Central memory CD8-positive, alpha-beta T cell (primary cell): Measurements from ENCODE around the gene WDR1.

Source experiments
- ATAC-seq: fragments of 150-1000 bp; cut with Tn5 transposase; replicated peaks from 2 replicates; pipeline ENCODE4 v1.10.0; 2022; ENCODE audit warnings: mild to moderate bottlenecking, moderate FRiP score, moderate number of reproducible peaks; ENCODE audit not compliant: poor library complexity, severe bottlenecking; ENCODE audit errors: extremely low read depth
- DNase-seq, 2 donors: peaks; one replicate each; pipeline ENCODE4 v3.0.0; 2021; ENCODE audit warnings: low spot score in 2 of 2
- H3K27ac Mint-ChIP-seq: one replicate; pipeline ENCODE4 v1.8.0; 2022; ENCODE audit warnings: low read depth, mild to moderate bottlenecking, moderate library complexity, mixed read lengths
- H3K27me3 Mint-ChIP-seq: one replicate; pipeline ENCODE4 v1.8.0; 2022; ENCODE audit warnings: mixed read lengths
- H3K36me3 Mint-ChIP-seq: one replicate; pipeline ENCODE4 v1.8.0; 2022; ENCODE audit warnings: mild to moderate bottlenecking, moderate library complexity, mixed read lengths; ENCODE audit not compliant: insufficient read depth
- H3K4me1 Mint-ChIP-seq: one replicate; pipeline ENCODE4 v1.8.0; 2022; ENCODE audit warnings: mixed read lengths
- H3K4me3 Mint-ChIP-seq: one replicate; pipeline ENCODE4 v1.8.0; 2022; ENCODE audit warnings: mild to moderate bottlenecking, moderate library complexity, mixed read lengths
- H3K9me3 Mint-ChIP-seq: one replicate; pipeline ENCODE4 v1.8.0; 2022; ENCODE audit warnings: mixed read lengths

The WDR1 gene

GRCh38 chr4:10107111-10108091, 9.2 kb downstream of the WDR1 start:
- Mint-ChIP-seq H3K27me3 (no peaks in the 10 kb centered on the region), H3K27ac (peak overlapping the region; percentile 88), H3K36me3 (peaks cover 41% of the 10 kb centered on the region), H3K4me3 (peak overlapping the region; percentile 78), H3K9me3 (no peaks in the 10 kb centered on the region), H3K4me1 (peaks cover 97% of the 10 kb centered on the region)
- no peak for DNase-seq
- ATAC-seq = no peak

DNA sequence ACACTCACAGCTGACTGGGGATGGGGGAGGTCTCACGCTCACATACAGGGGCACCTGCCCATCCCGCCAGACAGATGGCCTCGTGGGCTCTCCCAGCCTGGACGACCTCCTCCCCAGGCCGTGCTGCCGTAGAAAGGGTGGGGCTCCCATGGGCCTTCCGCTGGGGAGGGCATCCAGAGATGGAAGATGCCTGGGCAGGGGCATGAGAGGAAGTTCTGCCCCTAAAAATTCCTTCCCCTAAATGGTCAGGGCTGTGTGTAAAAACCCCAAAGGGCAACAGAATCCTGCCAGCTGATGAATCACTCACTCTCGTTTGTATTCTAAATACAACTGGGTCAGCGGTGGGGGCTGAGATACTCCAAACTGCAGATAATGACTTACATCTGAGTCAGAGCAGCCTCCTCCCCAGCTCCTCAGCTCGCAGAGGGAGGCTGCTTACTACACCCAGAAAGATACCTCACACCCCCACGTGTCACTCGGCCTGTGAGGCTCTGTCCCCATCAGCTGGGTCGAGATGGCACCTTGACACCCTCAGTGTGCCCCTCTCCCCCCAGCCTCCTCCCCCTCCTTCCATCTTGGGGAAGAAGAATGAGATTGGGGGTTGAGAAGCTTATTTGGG, 10.1 kb downstream of the WDR1 start:
- Mint-ChIP-seq H3K9me3 (no peaks in the 10 kb centered on the region), H3K4me1 (peaks cover 97% of the 10 kb centered on the region), H3K27ac (peak overlapping the region; percentile 88), H3K36me3 (peaks cover 37% of the 10 kb centered on the region), H3K4me3 (peak overlapping the region; percentile 78), H3K27me3 (no peaks in the 10 kb centered on the region)
- DNase-seq = peak in 1 of 2 donors; percentile 36
- peak; percentile 79 for ATAC-seq

- Mint-ChIP-seq H3K9me3 (no peaks in the 10 kb centered on the region), H3K27ac (peak overlapping the region; percentile 88), H3K27me3 (no peaks in the 10 kb centered on the region), H3K4me1 (peaks cover 97% of the 10 kb centered on the region), H3K4me3 (peak overlapping the region; percentile 78), H3K36me3 (peaks cover 31% of the 10 kb centered on the region)
- ATAC-seq = no peak
- DNase-seq = no peak
Measured at GRCh38 chr4:10105920-10106319, 10.7 kb downstream of the WDR1 start.

DNA sequence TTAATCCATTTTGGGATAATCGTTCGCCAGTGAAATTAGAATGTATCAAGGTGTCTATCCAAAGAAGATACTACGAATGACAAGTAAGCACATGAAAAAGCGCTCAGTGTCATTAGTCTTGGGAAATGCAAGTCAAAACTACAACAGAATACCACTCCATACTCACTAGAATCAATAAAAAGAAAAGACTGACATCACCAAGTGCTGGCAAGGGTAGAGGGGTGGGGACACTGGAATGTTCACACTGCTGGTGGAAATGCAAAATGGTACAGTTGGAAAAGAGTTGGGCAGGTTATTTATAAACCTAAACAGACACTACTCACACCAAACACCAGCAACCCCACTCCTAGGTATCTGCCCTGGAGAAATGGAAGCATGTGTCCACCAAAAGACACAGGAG, 11.2 kb downstream of the WDR1 start:
- ATAC-seq = no peak
- Mint-ChIP-seq H3K9me3 (no peaks in the 10 kb centered on the region), H3K27me3 (no peaks in the 10 kb centered on the region), H3K27ac (peak overlapping the region; percentile 88), H3K4me3 (peak overlapping the region; percentile 78), H3K36me3 (peaks cover 34% of the 10 kb centered on the region), H3K4me1 (peaks cover 98% of the 10 kb centered on the region)
- DNase-seq = no peak

- DNase-seq (no peak), ATAC-seq (no peak)
- H3K9me3 Mint-ChIP-seq = no peaks in the 10 kb centered on the region
- peak overlapping the region; percentile 88 for H3K27ac Mint-ChIP-seq
- H3K27me3 Mint-ChIP-seq = no peaks in the 10 kb centered on the region
- peaks cover 98% of the 10 kb centered on the region for H3K4me1 Mint-ChIP-seq
- peak overlapping the region; percentile 78 for H3K4me3 Mint-ChIP-seq
- H3K36me3 Mint-ChIP-seq = peaks cover 31% of the 10 kb centered on the region
Measured at GRCh38 chr4:10104991-10105276, 11.7 kb downstream of the WDR1 start.

GRCh38 chr4:10104211-10104990, 12.2 kb downstream of the WDR1 start:
- peak overlapping the region; percentile 78 for H3K4me3 Mint-ChIP-seq
- peak overlapping the region; percentile 88 for H3K27ac Mint-ChIP-seq
- DNase-seq = no peak
- H3K36me3 Mint-ChIP-seq = peaks cover 30% of the 10 kb centered on the region
- peaks cover 98% of the 10 kb centered on the region for H3K4me1 Mint-ChIP-seq
- no peaks in the 10 kb centered on the region for H3K9me3 Mint-ChIP-seq
- no peaks in the 10 kb centered on the region for H3K27me3 Mint-ChIP-seq
- no peak for ATAC-seq

DNA sequence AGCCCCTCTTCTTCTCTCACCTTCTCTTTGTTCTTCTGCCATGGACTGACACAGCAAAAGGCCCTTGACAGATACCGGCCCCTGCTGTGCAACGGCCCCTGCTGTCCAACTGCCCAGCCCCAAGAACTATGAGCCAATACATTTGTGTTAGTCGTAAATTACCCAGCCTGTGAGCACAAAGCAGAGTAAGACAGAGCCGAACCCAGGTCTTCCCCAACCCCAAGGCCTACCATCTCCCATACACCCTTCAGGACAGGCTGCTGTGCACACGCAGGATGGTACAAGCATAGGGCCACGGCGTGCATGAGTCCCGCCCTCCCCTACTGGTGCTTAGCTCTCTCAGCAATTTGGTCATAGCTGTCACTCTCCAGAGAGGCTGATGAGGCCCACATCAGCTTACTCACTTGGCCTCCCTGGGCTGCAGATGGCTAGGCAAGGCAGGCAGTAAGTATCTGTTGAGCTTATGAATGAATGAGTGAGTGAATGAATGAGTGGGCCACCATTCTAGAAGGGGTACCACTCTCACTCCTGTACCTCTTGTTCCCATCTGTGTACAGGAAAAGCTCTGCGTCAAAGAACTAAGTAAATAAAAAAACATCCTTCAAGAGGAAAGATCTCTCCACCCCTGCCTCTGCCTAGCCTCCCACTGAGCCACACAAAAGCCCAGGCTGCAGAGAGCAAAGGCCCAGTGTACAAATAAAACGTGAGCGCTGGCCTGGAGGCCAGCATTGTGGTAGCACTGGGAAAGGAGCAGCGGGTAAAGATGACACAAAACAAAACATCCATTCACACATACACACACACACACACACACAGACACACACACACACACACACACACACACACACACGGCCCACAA, 13.9 kb downstream of the WDR1 start:
- Mint-ChIP-seq H3K36me3 (peaks cover 33% of the 10 kb centered on the region), H3K4me3 (no peak overlapping the region), H3K9me3 (no peaks in the 10 kb centered on the region), H3K4me1 (peaks cover 91% of the 10 kb centered on the region), H3K27ac (no peak overlapping the region), H3K27me3 (no peaks in the 10 kb centered on the region)
- no peak for ATAC-seq
- DNase-seq = no peak

DNA sequence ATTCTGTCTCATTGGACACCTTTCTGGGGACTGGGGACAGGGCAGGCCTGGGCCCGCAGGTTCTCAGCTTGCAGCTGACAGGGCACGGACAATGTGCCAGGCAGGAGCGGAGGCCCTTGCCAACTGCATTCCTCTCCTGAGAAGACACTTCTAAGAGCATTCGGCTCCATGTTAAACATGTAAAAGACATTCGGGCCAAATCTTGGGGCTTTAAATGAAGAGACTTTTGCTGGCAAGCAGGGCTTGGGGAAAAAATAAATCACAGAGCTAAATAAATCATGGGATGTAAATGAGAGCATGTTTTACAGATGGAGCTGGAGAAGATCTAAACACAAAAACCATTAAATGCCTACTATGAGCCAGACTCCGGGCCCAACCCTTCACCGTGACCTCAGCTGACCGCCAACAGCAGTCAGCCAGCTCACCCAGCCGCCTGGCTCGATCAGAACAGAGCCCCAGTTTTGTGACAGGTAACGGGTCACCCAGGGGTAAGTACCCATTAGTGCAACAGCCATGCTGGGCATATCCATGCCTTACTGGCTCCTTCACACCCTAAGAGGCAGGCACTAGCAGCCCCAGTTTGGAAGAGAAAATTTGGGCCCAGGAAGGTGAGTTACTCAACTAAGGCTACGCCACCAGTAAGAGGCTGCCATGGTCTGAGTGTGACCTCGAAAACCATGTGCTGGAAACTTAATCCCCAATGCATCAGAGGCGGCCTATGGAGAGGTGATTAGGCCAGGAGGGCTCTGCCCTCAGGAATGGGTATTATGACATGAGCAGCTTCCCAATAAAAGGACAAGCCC, 14.7 kb downstream of the WDR1 start:
- Mint-ChIP-seq H3K27ac (peak overlapping the region; percentile 92), H3K36me3 (peaks cover 40% of the 10 kb centered on the region), H3K27me3 (no peaks in the 10 kb centered on the region), H3K4me3 (peak overlapping the region; percentile 72), H3K9me3 (no peaks in the 10 kb centered on the region), H3K4me1 (peaks cover 91% of the 10 kb centered on the region)
- ATAC-seq (no peak), DNase-seq (no peak)

- no peaks in the 10 kb centered on the region for H3K27me3 Mint-ChIP-seq
- H3K4me3 Mint-ChIP-seq = peak overlapping the region; percentile 72
- no peaks in the 10 kb centered on the region for H3K9me3 Mint-ChIP-seq
- H3K4me1 Mint-ChIP-seq = peaks cover 91% of the 10 kb centered on the region
- ATAC-seq (no peak), DNase-seq (no peak)
- H3K27ac Mint-ChIP-seq = peak overlapping the region; percentile 92
- H3K36me3 Mint-ChIP-seq = peaks cover 45% of the 10 kb centered on the region
Measured at GRCh38 chr4:10100734-10101216, 15.8 kb downstream of the WDR1 start.

DNA sequence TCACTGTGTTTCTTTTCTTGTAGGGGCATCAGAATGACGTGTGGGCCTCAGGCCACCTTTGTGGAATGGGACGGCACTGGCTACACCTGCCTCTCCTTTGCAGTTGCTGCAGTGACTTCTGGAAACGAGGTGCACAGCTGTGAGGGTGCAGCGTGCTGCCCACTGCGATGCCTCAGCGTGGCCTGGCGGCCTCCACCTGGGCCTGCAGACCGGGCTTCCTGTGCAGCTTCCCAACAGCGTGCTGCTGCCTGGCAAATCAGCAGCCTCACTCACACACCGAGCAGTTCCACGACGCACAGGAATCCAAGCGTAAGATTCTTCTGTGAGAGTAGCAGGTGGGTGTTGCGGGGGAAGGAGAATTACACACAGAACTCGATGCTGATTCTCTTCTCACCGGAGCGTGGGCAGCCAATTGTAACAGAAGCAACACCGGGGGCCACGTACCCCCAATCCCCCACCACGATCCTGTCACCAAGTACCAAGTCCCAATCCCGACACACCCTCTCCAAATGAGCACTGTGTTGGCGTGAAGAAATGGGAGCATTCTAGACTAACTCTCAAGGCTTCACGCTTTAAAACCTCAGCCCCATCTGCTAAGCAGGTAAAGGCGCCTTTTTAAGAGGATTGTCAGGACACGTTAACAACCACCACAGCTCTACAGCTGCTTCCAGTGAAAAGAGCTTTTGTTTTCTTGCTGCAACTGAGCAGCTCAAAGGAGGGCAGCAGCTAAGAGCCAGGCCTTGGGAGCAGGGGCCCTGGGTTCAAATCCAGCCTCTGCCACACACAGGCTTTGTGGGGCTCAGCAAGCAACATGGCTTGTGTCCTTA, 16.9 kb downstream of the WDR1 start:
- Mint-ChIP-seq H3K36me3 (peaks cover 54% of the 10 kb centered on the region), H3K4me3 (peak overlapping the region; percentile 72), H3K9me3 (no peaks in the 10 kb centered on the region), H3K27ac (peak overlapping the region; percentile 92), H3K4me1 (peaks cover 91% of the 10 kb centered on the region), H3K27me3 (no peaks in the 10 kb centered on the region)
- ATAC-seq (peak; percentile 7), DNase-seq (peak in 1 of 2 donors; percentile 41)

DNA sequence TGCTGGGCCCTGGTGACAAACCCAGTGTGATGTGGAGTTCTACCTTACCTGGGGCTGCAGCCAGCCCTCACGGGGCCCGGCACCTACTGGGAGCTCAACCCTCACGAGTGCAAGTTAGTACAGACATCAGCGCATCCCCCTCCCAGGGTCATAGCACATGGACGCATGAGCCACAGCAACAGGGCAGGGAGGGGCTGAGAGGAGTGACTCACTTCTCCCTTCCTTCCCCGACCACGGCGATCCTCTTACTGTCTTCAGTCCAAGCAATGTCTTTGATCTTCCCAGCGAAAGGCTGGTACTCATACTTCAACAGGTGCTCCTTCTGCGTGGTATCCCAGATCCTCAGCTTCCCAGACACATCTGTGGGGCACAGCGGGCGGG, 17.8 kb downstream of the WDR1 start:
- H3K9me3 Mint-ChIP-seq = no peaks in the 10 kb centered on the region
- peak overlapping the region; percentile 67 for H3K4me3 Mint-ChIP-seq
- no peaks in the 10 kb centered on the region for H3K27me3 Mint-ChIP-seq
- H3K27ac Mint-ChIP-seq = peak overlapping the region; percentile 92
- DNase-seq = no peak
- H3K36me3 Mint-ChIP-seq = peaks cover 59% of the 10 kb centered on the region
- H3K4me1 Mint-ChIP-seq = peaks cover 91% of the 10 kb centered on the region
- no peak for ATAC-seq
